GM19455 (cell line): ENCODE results near the gene RD3L.

Source experiments
- ATAC-seq: cut with Tn5 transposase; IDR thresholded peaks from one replicate; pipeline ENCODE4 v1.9.1; 2021; ENCODE audit not compliant: unreplicated experiment

RD3L gene

DNA sequence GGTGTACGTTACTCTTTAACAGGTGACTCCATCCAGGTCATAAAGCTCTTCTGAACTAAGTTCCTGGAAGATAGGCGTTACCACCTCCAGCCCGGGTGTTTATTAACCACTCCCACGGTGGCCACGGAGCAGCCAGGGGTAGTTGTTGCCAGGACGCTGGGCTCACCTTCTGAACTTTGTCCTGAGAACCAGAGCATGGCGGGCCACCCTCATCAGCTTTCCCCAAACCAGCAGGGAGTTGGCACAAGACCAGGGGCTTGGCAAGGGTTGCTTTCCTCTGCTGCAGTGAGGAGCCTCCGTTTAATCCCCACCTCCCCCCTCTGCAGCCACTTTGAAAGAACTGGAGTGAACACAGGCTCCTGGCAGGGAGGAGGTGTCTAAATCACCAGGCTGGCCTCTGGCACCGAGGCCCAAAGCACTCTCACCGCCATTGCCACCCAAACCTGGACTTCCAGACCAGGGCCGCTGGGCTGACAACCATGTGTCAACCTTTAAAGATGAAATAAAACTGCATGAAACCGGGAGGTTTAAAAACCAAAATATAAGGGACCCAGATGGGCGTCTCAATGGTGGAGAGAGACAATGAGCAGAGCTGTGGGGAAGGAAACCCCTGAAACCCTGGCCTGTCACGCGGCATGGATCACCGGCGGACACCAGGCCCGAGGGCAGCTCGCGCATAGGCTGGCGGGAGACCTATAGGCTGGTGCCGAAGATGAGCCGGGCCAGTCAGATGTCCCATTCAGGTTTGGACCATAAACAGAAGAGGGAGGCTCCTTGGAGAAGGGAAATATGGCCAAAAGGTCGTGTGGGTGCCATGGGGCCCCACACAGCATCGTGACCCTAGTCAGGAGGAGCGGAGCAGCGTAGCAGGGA is 45.0 kb downstream of the RD3L start:
- ATAC-seq = no peak

DNA sequence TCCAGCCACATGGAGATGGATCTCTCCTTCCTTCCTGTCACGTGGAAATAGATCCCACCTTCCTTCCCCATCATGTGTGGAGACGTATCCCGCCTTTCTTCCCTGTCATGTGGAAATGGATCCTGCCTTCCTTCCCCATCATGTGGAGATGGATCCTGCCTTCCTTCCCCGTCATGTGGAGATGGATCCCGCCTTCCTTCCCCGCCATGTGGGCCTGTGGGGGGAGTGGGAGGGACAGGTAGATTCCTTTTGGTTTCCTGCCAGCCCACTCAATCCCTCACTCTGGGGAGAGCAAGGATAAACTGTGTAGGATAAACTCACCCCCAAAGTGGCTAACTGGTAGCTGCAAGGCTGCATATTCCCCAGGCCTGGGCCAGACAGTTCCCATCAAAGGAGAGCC is 45.8 kb downstream of the RD3L start:
- no peak for ATAC-seq

DNA sequence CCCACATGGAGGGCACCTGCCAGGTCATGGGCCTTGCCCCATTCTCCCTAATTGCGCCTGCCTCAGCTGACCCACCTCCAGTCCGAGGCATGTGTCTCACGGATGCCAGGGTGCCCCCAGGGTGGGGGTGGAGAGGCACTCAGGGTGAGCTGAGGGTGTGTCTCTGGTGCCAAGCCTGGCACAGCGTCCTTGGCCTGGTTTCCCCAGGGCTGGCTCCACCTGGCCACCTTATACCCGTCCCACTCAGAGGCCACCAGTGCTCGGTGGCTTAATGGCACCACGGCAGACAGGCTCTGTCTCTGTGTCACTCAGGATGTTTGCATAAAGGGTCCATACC is 47.6 kb downstream of the RD3L start:
- no peak for ATAC-seq

DNA sequence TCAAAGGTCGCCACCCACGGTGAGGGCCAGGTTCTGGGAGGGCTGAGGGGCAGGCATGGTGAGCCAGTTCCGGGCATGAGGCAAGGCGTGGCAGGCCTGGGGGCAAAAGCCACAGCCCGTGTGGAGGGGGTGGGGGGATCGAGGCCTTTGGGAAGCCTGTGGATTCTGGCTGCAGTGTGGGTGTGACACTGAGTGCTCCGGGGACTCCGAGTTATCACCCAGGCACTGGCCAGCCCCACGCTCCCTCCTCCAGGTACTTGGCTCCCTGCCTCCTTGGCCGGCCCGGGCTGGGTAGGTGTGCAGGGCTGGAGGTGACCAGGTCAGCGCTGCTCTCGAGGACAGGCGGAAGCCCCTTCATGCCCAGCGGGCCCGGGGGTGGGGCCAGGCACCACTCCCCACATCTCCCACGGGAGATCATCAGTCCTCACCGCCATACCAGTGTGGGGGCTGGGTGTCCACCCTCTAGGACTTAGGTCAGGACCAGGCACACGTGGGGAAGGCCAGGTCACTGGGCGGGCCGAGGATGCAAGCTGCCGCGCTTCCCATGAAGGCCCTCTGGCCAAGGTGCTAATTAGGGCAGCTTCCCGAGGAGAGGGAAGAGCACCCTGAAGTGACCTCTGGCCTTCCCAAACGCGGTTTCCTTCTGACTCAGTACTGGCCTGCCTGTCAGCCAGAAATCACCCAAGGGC is 48.2 kb downstream of the RD3L start:
- ATAC-seq = no peak

DNA sequence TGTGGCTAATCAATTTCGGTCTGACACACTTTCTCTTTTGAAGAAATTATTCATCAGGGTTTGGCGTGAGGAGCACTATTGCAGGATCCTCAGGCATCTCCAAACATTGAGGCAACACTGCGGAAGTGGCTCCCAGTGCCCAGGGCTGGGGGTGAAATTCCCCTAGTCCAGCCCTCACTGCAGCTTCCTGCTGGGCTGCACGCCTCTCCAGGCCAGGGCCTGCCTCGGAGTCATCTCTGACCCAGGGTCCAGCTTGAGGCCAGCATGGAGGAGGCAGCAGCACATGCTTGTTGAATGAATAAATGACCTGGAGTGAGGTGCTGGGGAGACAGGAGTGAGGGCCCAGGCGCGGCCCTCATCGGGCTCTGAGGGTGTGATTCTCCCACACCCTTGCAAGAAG is 50.1 kb downstream of the RD3L start:
- ATAC-seq = no peak

DNA sequence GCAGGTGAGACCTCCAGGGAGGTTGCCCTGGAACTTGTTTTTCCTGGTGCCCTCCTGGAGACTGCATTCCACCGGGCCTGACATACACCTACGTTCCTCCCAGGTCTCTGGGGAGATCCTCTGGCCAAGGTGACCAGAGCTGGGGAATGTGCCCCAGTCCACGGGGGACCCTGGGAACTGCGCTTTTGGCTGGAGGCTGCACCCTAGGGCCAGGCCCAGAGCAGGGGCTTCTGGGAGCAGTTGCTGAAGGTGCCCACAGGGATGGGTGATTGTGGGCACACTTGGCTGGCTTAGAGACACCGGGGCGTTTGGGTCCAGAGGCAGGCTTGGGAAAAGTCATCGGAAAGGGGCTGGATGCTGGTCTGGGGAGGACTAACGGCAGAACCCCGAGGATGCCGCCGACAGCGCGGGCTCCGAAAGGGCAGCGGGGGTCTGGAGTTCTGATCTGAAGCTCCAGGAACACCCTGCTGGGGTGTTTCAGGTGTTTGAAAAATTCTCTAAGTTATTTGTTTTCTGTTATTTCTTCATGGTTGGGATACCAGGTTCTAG is 50.6 kb downstream of the RD3L start:
- ATAC-seq = no peak

DNA sequence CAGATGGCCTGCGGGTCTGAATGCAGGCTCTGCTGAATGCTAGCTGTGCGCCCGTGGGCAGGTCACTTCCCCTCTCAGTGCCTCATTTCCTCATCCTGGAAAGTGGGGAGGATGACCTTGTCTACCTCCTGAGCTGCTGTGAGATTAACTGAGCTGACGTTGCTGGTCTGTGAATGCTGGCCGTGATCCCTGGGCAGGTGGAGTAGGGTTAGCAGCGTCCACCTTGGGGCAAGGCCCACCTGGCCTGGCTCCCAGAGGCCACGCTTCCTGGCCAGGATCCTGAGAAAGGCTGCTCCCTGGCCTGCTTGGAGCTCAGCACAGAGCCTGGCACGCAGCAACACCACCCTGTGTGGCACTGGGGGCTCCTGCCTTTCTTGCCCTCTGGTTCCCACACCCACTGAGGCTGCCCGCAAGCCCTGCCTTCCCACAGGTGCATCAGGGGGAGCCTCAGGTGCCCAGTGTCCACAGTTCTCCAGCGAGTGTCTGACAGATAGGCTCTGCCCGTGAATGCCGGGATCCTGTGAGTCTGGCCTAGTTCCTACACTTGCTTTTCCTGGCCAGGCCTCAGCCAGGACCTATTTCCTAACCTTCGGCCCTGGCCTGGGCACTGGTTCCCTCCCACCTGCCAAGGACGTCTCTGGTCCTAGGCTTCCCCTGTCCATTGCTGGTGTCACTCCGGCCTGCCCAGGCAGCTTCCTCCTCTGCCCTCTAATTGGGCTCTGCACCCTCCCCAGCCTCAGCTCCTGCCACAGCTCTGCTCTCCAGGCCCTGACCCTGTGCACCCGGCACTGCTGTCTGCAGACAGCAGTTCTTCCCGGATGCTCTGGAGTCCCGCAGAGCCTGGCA is 51.3 kb downstream of the RD3L start:
- no peak for ATAC-seq
